PC-3 (cell line): ENCODE results near the gene GPC3.

Experiments used
- EZH2 ChIP-seq: fragments of 300-600 bp; sonication (generic); IDR thresholded peaks from one replicate; pipeline ENCODE4 v1.6.1; 2017; ENCODE audit warnings: antibody characterized with exemption, mild to moderate bottlenecking, low read length; ENCODE audit not compliant: unreplicated experiment
- TF ChIP-seq, protein P1 (sequence below): fragments of 300-600 bp; sonication (generic); conservative IDR thresholded peaks from 2 replicates; pipeline ENCODE4 v1.5.1; 2017; ENCODE audit warnings: antibody characterized with exemption, low read depth, mild to moderate bottlenecking, low read length

- TF ChIP-seq, protein P1, sequence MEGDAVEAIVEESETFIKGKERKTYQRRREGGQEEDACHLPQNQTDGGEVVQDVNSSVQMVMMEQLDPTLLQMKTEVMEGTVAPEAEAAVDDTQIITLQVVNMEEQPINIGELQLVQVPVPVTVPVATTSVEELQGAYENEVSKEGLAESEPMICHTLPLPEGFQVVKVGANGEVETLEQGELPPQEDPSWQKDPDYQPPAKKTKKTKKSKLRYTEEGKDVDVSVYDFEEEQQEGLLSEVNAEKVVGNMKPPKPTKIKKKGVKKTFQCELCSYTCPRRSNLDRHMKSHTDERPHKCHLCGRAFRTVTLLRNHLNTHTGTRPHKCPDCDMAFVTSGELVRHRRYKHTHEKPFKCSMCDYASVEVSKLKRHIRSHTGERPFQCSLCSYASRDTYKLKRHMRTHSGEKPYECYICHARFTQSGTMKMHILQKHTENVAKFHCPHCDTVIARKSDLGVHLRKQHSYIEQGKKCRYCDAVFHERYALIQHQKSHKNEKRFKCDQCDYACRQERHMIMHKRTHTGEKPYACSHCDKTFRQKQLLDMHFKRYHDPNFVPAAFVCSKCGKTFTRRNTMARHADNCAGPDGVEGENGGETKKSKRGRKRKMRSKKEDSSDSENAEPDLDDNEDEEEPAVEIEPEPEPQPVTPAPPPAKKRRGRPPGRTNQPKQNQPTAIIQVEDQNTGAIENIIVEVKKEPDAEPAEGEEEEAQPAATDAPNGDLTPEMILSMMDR = no peak
- no peak for TF ChIP-seq EZH2
Measured at GRCh38 chrX:133888984-133889383, 96.4 kb downstream of the GPC3 start.
